Mesenchymal stem cell (in vitro differentiated cells and primary cell): ENCODE data around the gene MYLK.

Experiments
- DNase-seq: peaks from one replicate; pipeline ENCODE4 v3.0.0-alpha.2; 2013
- H2AFZ ChIP-seq: one replicate; pipeline ENCODE4 v1.6.1; 2013; ENCODE audit warnings: low read depth, mild to moderate bottlenecking, control low read depth, inconsistent platforms, low read length, moderate library complexity
- H2AK5ac ChIP-seq: 2 replicates; pipeline ENCODE4 v1.6.1; 2013; ENCODE audit warnings: low read length, moderate library complexity, mild to moderate bottlenecking, inconsistent platforms; ENCODE audit not compliant: severe bottlenecking
- H2BK120ac ChIP-seq: one replicate; pipeline ENCODE4 v1.6.1; 2013; ENCODE audit warnings: low read depth, mild to moderate bottlenecking, inconsistent platforms, low read length, moderate library complexity
- H2BK12ac ChIP-seq, 2 experiments: one replicate each; pipeline ENCODE4 v1.6.1; 2013; ENCODE audit warnings: inconsistent platforms in 2 of 2, low read length in 2 of 2, mild to moderate bottlenecking in 2 of 2, moderate library complexity in 2 of 2, control low read depth in 1 of 2
- H2BK15ac ChIP-seq: one replicate; pipeline ENCODE4 v1.6.1; 2013; ENCODE audit warnings: mild to moderate bottlenecking, low read depth, inconsistent platforms; ENCODE audit not compliant: poor library complexity, severe bottlenecking
- H2BK5ac ChIP-seq: 2 replicates; pipeline ENCODE4 v1.6.1; 2013; ENCODE audit warnings: low read depth, mild to moderate bottlenecking, low read length, control low read depth, inconsistent platforms; ENCODE audit not compliant: poor library complexity, severe bottlenecking
- H3K14ac ChIP-seq, 2 experiments: one replicate each; pipeline ENCODE4 v1.6.1; 2013; ENCODE audit warnings: inconsistent platforms in 2 of 2, low read length in 2 of 2, control low read depth in 1 of 2, mild to moderate bottlenecking in 1 of 2, moderate library complexity in 1 of 2
- H3K18ac ChIP-seq, 2 experiments: one replicate each; pipeline ENCODE4 v1.6.1; 2013; ENCODE audit warnings: inconsistent platforms in 2 of 2, low read length in 2 of 2, control low read depth in 1 of 2, low read depth in 1 of 2, mild to moderate bottlenecking in 1 of 2
- H3K23ac ChIP-seq, 2 experiments: one replicate each; pipeline ENCODE4 v1.6.1; 2013; ENCODE audit warnings: inconsistent platforms in 2 of 2, low read length in 2 of 2, mild to moderate bottlenecking in 2 of 2, moderate library complexity in 2 of 2, control low read depth in 1 of 2
- H3K27ac ChIP-seq: 2 replicates; pipeline ENCODE4 v1.5.1; 2013; ENCODE audit warnings: mild to moderate bottlenecking, moderate library complexity, low read length, control low read depth, inconsistent platforms; ENCODE audit not compliant: poor library complexity, severe bottlenecking
- H3K27me3 ChIP-seq, 2 experiments: 2 replicates each; pipeline versions ENCODE4 v1.6.1 to v1.7.0; 2013; ENCODE audit warnings: low read length in 2 of 2, mild to moderate bottlenecking in 2 of 2, moderate library complexity in 2 of 2, control low read depth in 1 of 2, inconsistent platforms in 1 of 2; ENCODE audit not compliant: control insufficient read depth in 1 of 2, insufficient read depth in 1 of 2
- H3K36me3 ChIP-seq, 2 experiments: 2 replicates each; pipeline versions ENCODE4 v1.6.1 to v1.7.0; 2013; ENCODE audit warnings: low read length in 2 of 2, control low read depth in 1 of 2, inconsistent platforms in 1 of 2, low read depth in 1 of 2, mild to moderate bottlenecking in 1 of 2; ENCODE audit not compliant: insufficient read depth in 2 of 2, control insufficient read depth in 1 of 2
- H3K4ac ChIP-seq, 2 experiments: one replicate each; pipeline ENCODE4 v1.6.1; 2013; ENCODE audit warnings: inconsistent platforms in 2 of 2, low read length in 2 of 2, mild to moderate bottlenecking in 2 of 2, moderate library complexity in 2 of 2, control low read depth in 1 of 2, low read depth in 1 of 2
- H3K4me1 ChIP-seq: 2 replicates; pipeline ENCODE4 v1.6.1; 2013; ENCODE audit warnings: low read depth, low read length, control low read depth; ENCODE audit not compliant: control insufficient read depth, insufficient read depth
- H3K4me2 ChIP-seq: 2 replicates; pipeline ENCODE4 v1.6.1; 2013; ENCODE audit warnings: low read length, mild to moderate bottlenecking, inconsistent platforms; ENCODE audit not compliant: poor library complexity, severe bottlenecking
- H3K4me3 ChIP-seq, 2 experiments: 2 replicates each; pipeline versions ENCODE4 v1.5.1 to v1.7.0; 2013; ENCODE audit warnings: low read length in 2 of 2, mild to moderate bottlenecking in 2 of 2, control low read depth in 1 of 2, low read depth in 1 of 2; ENCODE audit not compliant: insufficient read depth in 1 of 2
- H3K79me1 ChIP-seq: replicated peaks from 2 replicates; pipeline ENCODE4 v1.6.1; 2013; ENCODE audit warnings: mild to moderate bottlenecking, control low read depth, low read length, inconsistent platforms; ENCODE audit not compliant: poor library complexity, severe bottlenecking
- H3K9ac ChIP-seq: 2 replicates; pipeline ENCODE4 v1.7.0; 2013; ENCODE audit warnings: mild to moderate bottlenecking, low read length, moderate library complexity
- H3K9me3 ChIP-seq: 2 replicates; pipeline ENCODE4 v1.7.0; 2013; ENCODE audit warnings: mild to moderate bottlenecking, low read length; ENCODE audit not compliant: control insufficient read depth
- H4K8ac ChIP-seq: one replicate; pipeline ENCODE4 v1.6.1; 2013; ENCODE audit warnings: inconsistent platforms, mild to moderate bottlenecking, low read length, moderate library complexity
- H4K91ac ChIP-seq: one replicate; pipeline ENCODE4 v1.6.1; 2013; ENCODE audit warnings: mild to moderate bottlenecking, low read length, inconsistent platforms
- WGBS: methylation state at CpG from one replicate; pipeline ENCODE4 v1.1.7; 2013; ENCODE audit warnings: mixed read lengths; 5-methylcytosine and 5-hydroxymethylcytosine counted together

Gene MYLK

DNA sequence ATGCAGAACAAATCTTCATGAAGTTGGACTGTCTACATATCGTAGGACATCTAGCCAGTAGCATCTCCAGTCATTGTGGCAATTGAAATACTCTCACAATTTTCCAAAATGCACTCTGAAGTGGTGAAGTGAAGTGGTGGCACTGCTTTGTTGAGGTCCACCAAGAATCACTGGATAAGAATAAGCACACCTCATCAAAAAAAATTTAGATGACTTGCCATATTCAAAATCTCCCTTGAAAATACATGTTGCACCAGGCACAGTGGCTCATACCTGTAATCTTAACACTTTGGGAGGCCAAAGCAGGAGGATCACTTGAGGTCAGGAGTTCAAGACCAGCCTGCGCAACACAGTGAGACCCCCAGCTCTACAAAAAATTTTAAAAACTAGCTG lies 312.2 kb downstream of the MYLK start:
- no peak overlapping the region for H3K18ac ChIP-seq
- peaks cover 0 to 7% of the 10 kb centered on the region in 2 experiments for H3K36me3 ChIP-seq
- H4K8ac ChIP-seq, result no peak overlapping the region
- H3K9me3 ChIP-seq, result no peaks in the 10 kb centered on the region
- H2AFZ ChIP-seq, result no peak overlapping the region
- H3K23ac ChIP-seq, result no peak overlapping the region
- H2AK5ac ChIP-seq, result no peak overlapping the region
- H2BK12ac ChIP-seq, result no peak overlapping the region
- H3K4me1 ChIP-seq, result peaks cover 2% of the 10 kb centered on the region
- peaks cover 15% of the 10 kb centered on the region for H3K79me1 ChIP-seq
- WGBS, result 100% methylated on average over 2 of the region's 2 CpGs
- no peak overlapping the region for H2BK120ac ChIP-seq
- H3K9ac ChIP-seq, result no peak overlapping the region
- H3K4ac ChIP-seq, result no peak overlapping the region
- no peak overlapping the region for H2BK15ac ChIP-seq
- no peak for DNase-seq
- H2BK5ac ChIP-seq, result no peak overlapping the region
- no peak overlapping the region for H3K27ac ChIP-seq
- H3K27me3 ChIP-seq, result no peaks in the 10 kb centered on the region
- no peak overlapping the region for H3K4me3 ChIP-seq
- no peak overlapping the region for H3K4me2 ChIP-seq
- H4K91ac ChIP-seq, result no peak overlapping the region
- no peak overlapping the region for H3K14ac ChIP-seq

DNA sequence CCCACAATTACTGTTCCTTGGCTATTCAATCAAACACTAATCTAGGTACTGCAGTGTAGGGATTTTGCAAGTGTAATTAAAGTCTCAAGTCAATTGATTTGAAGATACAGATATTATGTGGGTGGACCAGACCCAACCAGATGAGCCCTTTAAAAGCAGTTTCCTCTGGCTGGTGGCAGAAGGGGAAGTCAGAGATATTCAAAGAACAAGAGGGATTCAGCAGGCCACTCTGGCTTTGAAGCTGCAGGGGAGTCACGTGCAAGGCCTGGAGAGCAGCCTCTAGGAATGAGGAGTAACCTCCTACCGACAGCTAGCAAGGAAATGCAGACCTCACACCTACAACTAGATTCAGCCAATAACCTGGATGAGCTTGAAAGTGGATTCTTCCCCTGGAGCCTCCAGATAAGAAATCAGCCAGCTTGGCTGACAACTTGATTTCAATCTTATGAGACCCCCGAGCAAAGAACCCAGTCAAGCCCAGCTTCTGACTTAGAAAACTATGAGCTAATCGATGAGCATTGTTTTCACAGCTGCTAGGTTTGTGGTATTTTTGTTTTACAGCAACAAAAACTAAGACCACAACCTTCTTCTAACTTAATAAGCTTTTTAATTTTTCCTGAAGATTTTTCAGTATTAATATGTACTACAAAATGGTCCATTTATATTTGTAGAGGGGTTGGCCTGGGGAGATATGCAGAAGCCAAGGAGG lies 312.7 kb downstream of the MYLK start:
- Histone ChIP-seq H3K9ac (no peak overlapping the region), H2AFZ (no peak overlapping the region), H2BK12ac (no peak overlapping the region), H2AK5ac (no peak overlapping the region), H3K27me3 (no peaks in the 10 kb centered on the region), H3K4ac (no peak overlapping the region), H3K9me3 (no peaks in the 10 kb centered on the region), H3K4me2 (no peak overlapping the region), H3K4me3 (no peak overlapping the region), H3K4me1 (peaks cover 2% of the 10 kb centered on the region), H2BK5ac (no peak overlapping the region), H4K8ac (no peak overlapping the region), H2BK15ac (no peak overlapping the region), H3K36me3 (peaks cover 0 to 4% of the 10 kb centered on the region in 2 experiments), H4K91ac (no peak overlapping the region), H3K79me1 (peaks cover 17% of the 10 kb centered on the region), H2BK120ac (no peak overlapping the region), H3K14ac (no peak overlapping the region), H3K27ac (no peak overlapping the region), H3K23ac (no peak overlapping the region), H3K18ac (no peak overlapping the region)
- 33% methylated on average over 2 of the region's 4 CpGs for WGBS
- DNase-seq, result no peak

DNA sequence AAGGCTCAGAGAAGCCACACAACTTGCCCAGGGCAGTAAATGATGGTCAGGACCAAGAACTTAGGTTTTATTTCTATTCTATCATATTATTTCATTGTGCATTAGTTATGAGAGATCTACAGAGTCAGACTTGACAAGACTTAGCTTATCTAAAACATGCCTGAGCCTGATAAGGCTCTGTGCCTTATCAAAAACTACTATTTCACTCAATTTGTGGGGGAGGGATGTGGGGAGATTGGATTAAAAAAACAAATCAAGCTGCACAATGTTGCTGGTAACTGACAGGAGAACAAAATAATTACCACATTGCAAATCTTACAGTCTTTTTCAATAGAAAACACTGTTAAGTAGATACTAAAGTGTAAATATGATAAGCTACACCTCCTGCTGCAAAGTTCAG lies 315.3 kb downstream of the MYLK start:
- H3K4me2 ChIP-seq, result no peak overlapping the region
- no peak overlapping the region for H2BK12ac ChIP-seq
- no peak overlapping the region for H2BK15ac ChIP-seq
- H2BK5ac ChIP-seq, result no peak overlapping the region
- H3K23ac ChIP-seq, result no peak overlapping the region
- peaks cover 4% of the 10 kb centered on the region for H3K4me1 ChIP-seq
- H3K9ac ChIP-seq, result no peak overlapping the region
- H2AFZ ChIP-seq, result no peak overlapping the region
- peaks cover 14% of the 10 kb centered on the region for H3K79me1 ChIP-seq
- peaks cover 4 to 7% of the 10 kb centered on the region in 2 experiments for H3K36me3 ChIP-seq
- no peak overlapping the region for H3K4ac ChIP-seq
- H3K27ac ChIP-seq, result no peak overlapping the region
- H2AK5ac ChIP-seq, result no peak overlapping the region
- no peaks in the 10 kb centered on the region for H3K27me3 ChIP-seq
- no peak overlapping the region for H3K14ac ChIP-seq
- no peak overlapping the region for H3K18ac ChIP-seq
- no peak overlapping the region for H2BK120ac ChIP-seq
- no peak overlapping the region for H4K8ac ChIP-seq
- H3K4me3 ChIP-seq, result no peak overlapping the region
- no peak for DNase-seq
- H3K9me3 ChIP-seq, result no peaks in the 10 kb centered on the region
- no peak overlapping the region for H4K91ac ChIP-seq

DNA sequence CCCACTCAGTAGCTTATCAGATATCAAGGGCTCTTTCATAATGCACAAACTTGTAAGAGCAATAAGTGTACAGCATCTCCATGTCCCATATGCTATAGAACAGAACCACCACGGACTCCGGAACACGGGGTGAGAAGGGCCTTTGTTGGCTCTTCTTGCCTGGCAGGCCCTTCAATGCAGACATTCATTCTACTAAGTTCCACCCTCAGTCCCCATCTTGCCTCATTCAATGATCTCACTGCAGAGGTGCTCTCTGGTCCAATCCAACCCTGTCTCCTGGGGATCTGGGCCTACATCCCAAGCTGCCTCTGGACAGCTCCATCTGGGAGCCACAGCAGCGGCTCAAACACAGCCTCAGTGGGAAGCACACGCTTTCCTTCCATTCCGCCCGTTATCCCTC lies 316.1 kb downstream of the MYLK start:
- H3K36me3 ChIP-seq, result peaks cover 4 to 7% of the 10 kb centered on the region in 2 experiments

More for the DNA sequence above, 316.1 kb downstream of the MYLK start:
- no peak overlapping the region for H3K9ac ChIP-seq
- no peaks in the 10 kb centered on the region for H3K9me3 ChIP-seq
- no peak overlapping the region for H4K8ac ChIP-seq
- H2BK12ac ChIP-seq, result no peak overlapping the region
- no peaks in the 10 kb centered on the region for H3K27me3 ChIP-seq
- no peak overlapping the region for H2AK5ac ChIP-seq
- H2BK15ac ChIP-seq, result no peak overlapping the region
- H3K4me3 ChIP-seq, result no peak overlapping the region
- no peak overlapping the region for H3K14ac ChIP-seq
- no peak for DNase-seq
- no peak overlapping the region for H3K23ac ChIP-seq
- no peak overlapping the region for H2BK120ac ChIP-seq
- no peak overlapping the region for H3K4me2 ChIP-seq
- H3K79me1 ChIP-seq, result peaks cover 13% of the 10 kb centered on the region
- no peak overlapping the region for H3K4ac ChIP-seq
- no peak overlapping the region for H4K91ac ChIP-seq
- H3K27ac ChIP-seq, result no peak overlapping the region
- no peak overlapping the region for H2AFZ ChIP-seq
- no peak overlapping the region for H2BK5ac ChIP-seq
- peaks cover 4% of the 10 kb centered on the region for H3K4me1 ChIP-seq
- no peak overlapping the region for H3K18ac ChIP-seq
- 96% methylated on average over 7 of the region's 7 CpGs for WGBS
